ENCODE data around the gene TIGAR.

TIGAR gene

DNA sequence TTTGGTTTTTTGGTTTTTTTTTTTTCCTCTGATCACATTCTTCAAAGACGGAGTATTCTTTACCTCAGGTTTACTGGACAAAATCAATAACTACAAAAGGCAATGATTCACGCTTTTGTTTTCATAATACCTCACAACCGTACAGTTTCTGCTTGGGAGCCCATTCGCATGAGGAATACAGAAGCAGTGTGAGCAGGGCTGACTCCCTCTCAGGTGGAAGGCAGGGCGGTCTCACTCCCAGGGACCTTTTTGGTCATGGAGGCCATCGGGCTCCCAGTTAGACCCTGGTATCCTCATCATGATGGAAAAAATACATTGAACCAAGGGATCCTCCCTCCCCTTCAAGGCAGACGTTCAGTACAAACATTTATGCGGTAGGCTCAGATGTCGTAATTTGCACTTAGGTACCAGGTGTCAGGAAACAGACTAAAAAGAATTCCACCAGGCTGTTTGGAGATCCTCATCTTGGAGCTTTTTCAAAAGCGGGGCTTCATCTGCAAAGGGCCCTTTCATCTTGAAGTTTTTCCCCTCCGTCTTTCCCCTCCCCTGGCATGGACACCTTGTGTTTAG, 19.0 kb upstream of the TIGAR start:
- no peaks in the 10 kb centered on the region for H3K27me3 ChIP-seq
- TF ChIP-seq CTCF (IDR thresholded peaks at IDR 0.05) = no peak
- H3K27ac ChIP-seq = no peak overlapping the region
- no peak overlapping the region for H3K4me3 ChIP-seq (ENCODE audit: low read depth in 1 of 2, low read length in 1 of 2)
- H3K36me3 ChIP-seq = peaks cover 84% of the 10 kb centered on the region
- no peaks in the 10 kb centered on the region for H3K4me1 ChIP-seq (ENCODE audit: control insufficient read depth in 1 of 2, insufficient read depth in 1 of 2, low read depth in 1 of 2, low read length in 1 of 2)
- no peaks in the 10 kb centered on the region for H3K9me3 ChIP-seq

GRCh38 chr12:4302881-4303280, 18.1 kb upstream of the TIGAR start:
- no peak overlapping the region for H3K27ac ChIP-seq
- no peaks in the 10 kb centered on the region for H3K4me1 ChIP-seq (ENCODE audit: control insufficient read depth in 1 of 2, insufficient read depth in 1 of 2, low read depth in 1 of 2, low read length in 1 of 2)
- TF ChIP-seq CTCF (IDR thresholded peaks at IDR 0.05) = no peak
- no peak overlapping the region for H3K4me3 ChIP-seq (ENCODE audit: low read depth in 1 of 2, low read length in 1 of 2)
- H3K9me3 ChIP-seq = no peaks in the 10 kb centered on the region
- no peaks in the 10 kb centered on the region for H3K27me3 ChIP-seq
- H3K36me3 ChIP-seq = peaks cover 85% of the 10 kb centered on the region

- TF ChIP-seq CTCF (IDR thresholded peaks at IDR 0.05) = no peak
- no peaks in the 10 kb centered on the region for H3K9me3 ChIP-seq
- peaks cover 85% of the 10 kb centered on the region for H3K36me3 ChIP-seq
- no peaks in the 10 kb centered on the region for H3K4me1 ChIP-seq (ENCODE audit: control insufficient read depth in 1 of 2, insufficient read depth in 1 of 2, low read depth in 1 of 2, low read length in 1 of 2)
- H3K27ac ChIP-seq = no peak overlapping the region
- no peak overlapping the region for H3K4me3 ChIP-seq (ENCODE audit: low read depth in 1 of 2, low read length in 1 of 2)
- no peaks in the 10 kb centered on the region for H3K27me3 ChIP-seq
Measured at GRCh38 chr12:4303750-4304149, 17.3 kb upstream of the TIGAR start.

DNA sequence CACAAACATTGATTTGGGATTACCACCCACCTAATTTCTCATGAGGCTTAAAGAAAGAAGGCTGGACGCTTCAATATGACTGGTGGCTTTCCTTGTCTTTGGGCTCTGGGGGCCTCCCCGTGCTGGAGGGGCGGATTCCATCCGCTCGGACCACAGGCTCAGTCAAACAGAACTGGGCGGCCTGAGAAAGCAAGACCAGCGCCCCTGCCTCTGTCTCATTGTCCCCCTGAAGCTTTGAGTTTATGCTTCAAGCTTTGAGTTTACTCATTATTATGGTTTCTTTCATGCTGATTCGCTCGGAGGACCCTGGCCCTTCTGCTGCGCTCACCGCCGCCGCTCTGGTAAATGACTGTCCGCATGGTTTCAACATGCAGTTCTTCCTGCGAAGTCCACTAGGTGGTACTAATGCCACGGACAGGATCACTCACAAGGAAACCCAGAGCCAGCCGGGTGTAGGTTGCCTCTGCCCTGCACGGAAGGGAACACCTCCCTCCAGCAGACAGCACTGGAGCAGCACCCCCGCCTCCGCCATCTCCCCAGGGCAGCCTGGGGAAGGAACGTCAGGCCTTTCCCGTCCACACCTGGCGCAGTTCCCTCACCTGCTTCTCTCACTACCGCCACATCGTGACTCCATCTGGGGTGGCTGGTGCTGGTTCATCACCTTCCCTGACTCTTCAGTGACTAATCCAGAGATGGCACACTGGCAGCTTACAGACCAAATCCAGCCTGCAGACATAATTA, 13.2 kb upstream of the TIGAR start:
- Histone ChIP-seq H3K4me1 (ENCODE audit: control insufficient read depth in 1 of 2, insufficient read depth in 1 of 2, low read depth in 1 of 2, low read length in 1 of 2) (no peaks in the 10 kb centered on the region), H3K36me3 (peaks cover 59% of the 10 kb centered on the region), H3K27ac (no peak overlapping the region), H3K4me3 (ENCODE audit: low read depth in 1 of 2, low read length in 1 of 2) (no peak overlapping the region), H3K9me3 (no peaks in the 10 kb centered on the region), H3K27me3 (no peaks in the 10 kb centered on the region)
- TF ChIP-seq CTCF (IDR thresholded peaks at IDR 0.05) = no peak

GRCh38 chr12:4308334-4308950, 12.6 kb upstream of the TIGAR start:
- H3K27ac ChIP-seq = no peak overlapping the region
- H3K9me3 ChIP-seq = no peaks in the 10 kb centered on the region
- peaks cover 54% of the 10 kb centered on the region for H3K36me3 ChIP-seq
- no peak for TF ChIP-seq CTCF (IDR thresholded peaks at IDR 0.05)
- H3K4me3 ChIP-seq (ENCODE audit: low read depth in 1 of 2, low read length in 1 of 2) = no peak overlapping the region
- no peaks in the 10 kb centered on the region for H3K27me3 ChIP-seq
- no peaks in the 10 kb centered on the region for H3K4me1 ChIP-seq (ENCODE audit: control insufficient read depth in 1 of 2, insufficient read depth in 1 of 2, low read depth in 1 of 2, low read length in 1 of 2)

Measured in neutrophil (primary cell).